PFSK-1 (cell line): ENCODE results near the gene NXN.

Experiments
- POLR2AphosphoS5 ChIP-seq: IDR thresholded peaks from 2 replicates; pipeline ENCODE4 v1.6.1; 2012; ENCODE audit warnings: low read depth, mild to moderate bottlenecking, control low read depth, low read length, moderate library complexity
- REST ChIP-seq, 2 experiments: IDR thresholded peaks; 2 replicates each; pipeline versions ENCODE4 v1.6.1 to v1.8.0; 2011 to 2012; ENCODE audit warnings: low read depth in 2 of 2, low read length in 2 of 2, control low read depth in 1 of 2, inconsistent platforms in 1 of 2, mild to moderate bottlenecking in 1 of 2, moderate library complexity in 1 of 2; ENCODE audit not compliant: insufficient read depth in 1 of 2
- SIN3A ChIP-seq: IDR thresholded peaks from 2 replicates; pipeline ENCODE4 v1.6.1; 2012; ENCODE audit warnings: mild to moderate bottlenecking, low read length, moderate library complexity, borderline replicate concordance; ENCODE audit not compliant: insufficient read depth
- TAF1 ChIP-seq: IDR thresholded peaks from 2 replicates; pipeline ENCODE4 v1.6.1; 2012; ENCODE audit warnings: low read length, control low read depth, borderline replicate concordance; ENCODE audit not compliant: insufficient read depth

- TF ChIP-seq REST (IDR thresholded peaks at IDR 0.05; ENCODE audit: insufficient read depth in 1 of 2, low read depth in 2 of 2, low read length in 2 of 2) (no peak), TAF1 (no peak), SIN3A (no peak), POLR2AphosphoS5 (no peak)
Observed at GRCh38 chr17:846901-847843, 132.4 kb downstream of the NXN start.
